Upper lobe of left lung (tissue), 4 donors: ENCODE results near the gene IFNGR2.

ENCODE experiments used
- POLR2A ChIP-seq, 4 donors: fragments of 450-650 bp; IDR thresholded peaks; one replicate each; pipeline ENCODE4 v1.5.1; 2016 to 2017; ENCODE audit warnings: antibody characterized with exemption in 4 of 4, mild to moderate bottlenecking in 2 of 4
- POLR2AphosphoS5 ChIP-seq, 2 donors: sonication (generic); formaldehyde crosslinking; IDR thresholded peaks; one replicate each; pipeline ENCODE4 v1.5.1; 2017; ENCODE audit warnings: antibody characterized with exemption in 2 of 2
- TF ChIP-seq, protein P1 (sequence below), 6 experiments: fragments of 450-650 bp in 4 of 6; fragments of 200-600 bp in 2 of 6; sonication (generic) in 2 of 6; IDR thresholded peaks; one replicate each; pipeline ENCODE4 v1.5.1; 2016 to 2019; ENCODE audit warnings: antibody characterized with exemption in 6 of 6

DNA sequence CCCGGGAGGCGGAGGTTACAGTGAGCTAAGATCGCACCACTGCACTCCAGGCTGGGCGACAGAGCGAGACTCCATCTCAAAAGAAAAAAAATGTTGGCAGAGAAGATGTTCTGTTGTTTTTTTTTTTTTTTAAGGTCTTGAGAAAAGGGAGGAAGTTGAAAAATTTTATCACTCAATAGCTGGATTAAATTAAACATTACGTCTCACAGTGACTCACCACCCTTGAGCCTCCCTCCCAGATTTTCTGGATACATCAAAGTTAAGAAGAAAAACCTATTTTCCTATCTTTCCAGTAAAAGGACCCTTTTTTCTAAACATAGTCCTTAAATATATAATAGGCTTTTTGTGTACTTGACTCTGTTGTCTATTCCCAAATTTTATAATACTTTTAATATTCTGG, 42.9 kb upstream of the IFNGR2 start:
- TF ChIP-seq, protein P1, sequence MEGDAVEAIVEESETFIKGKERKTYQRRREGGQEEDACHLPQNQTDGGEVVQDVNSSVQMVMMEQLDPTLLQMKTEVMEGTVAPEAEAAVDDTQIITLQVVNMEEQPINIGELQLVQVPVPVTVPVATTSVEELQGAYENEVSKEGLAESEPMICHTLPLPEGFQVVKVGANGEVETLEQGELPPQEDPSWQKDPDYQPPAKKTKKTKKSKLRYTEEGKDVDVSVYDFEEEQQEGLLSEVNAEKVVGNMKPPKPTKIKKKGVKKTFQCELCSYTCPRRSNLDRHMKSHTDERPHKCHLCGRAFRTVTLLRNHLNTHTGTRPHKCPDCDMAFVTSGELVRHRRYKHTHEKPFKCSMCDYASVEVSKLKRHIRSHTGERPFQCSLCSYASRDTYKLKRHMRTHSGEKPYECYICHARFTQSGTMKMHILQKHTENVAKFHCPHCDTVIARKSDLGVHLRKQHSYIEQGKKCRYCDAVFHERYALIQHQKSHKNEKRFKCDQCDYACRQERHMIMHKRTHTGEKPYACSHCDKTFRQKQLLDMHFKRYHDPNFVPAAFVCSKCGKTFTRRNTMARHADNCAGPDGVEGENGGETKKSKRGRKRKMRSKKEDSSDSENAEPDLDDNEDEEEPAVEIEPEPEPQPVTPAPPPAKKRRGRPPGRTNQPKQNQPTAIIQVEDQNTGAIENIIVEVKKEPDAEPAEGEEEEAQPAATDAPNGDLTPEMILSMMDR (IDR thresholded peaks at IDR 0.05) = no peak
- TF ChIP-seq POLR2A (IDR thresholded peaks at IDR 0.05) (no peak), POLR2AphosphoS5 (IDR thresholded peaks at IDR 0.05) (no peak)
